Measurements from ENCODE around the gene MBD5.

DNA sequence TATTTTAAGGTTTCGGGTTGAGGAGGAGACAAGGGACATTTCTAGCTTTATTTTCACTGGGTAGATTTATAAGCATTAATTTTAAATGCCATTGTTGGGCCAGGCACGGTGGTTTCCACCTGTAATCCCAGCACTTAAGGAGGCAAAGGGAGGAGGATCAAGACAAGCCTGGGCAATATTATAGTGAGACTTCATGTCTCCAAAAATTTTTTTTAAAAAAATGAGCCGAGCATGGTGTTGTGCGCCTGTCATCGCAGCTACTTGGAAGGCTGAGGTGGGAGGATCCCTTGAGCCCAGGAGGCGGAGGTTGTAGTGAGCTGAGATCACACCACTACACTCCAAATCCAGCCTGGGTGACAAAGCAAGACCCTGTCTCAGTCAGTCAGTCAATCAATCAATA is 45.0 kb downstream of the MBD5 start:
- no peak for TF ChIP-seq ZNF274 (IDR thresholded peaks at IDR 0.05; ENCODE audit: low read depth, low read length)
- no peak for TF ChIP-seq YY1 (IDR thresholded peaks at IDR 0.05; ENCODE audit: insufficient read depth, insufficient read length)
- no peak for TF ChIP-seq SUZ12 (IDR thresholded peaks at IDR 0.05; ENCODE audit: extremely low read depth, insufficient read depth, insufficient read length)

All from NT2/D1 (cell line).